Caki2 (cell line): ENCODE results near the gene LDLRAD3. TPM values are rescaled to one million over a fixed set of nuclear protein-coding genes. Genes with fewer than 3 reads are reported as not detected.

Source experiments
- DNase-seq: peaks from one replicate; pipeline ENCODE4 v3.0.0-alpha.2; 2015; ENCODE audit warnings: low read depth
- in situ Hi-C: cut with HindIII; loops from 2 replicates; pipeline ENCODE4 v1.10.0; 2016; ENCODE audit warnings: low sequenced_read_pairs, low pct_unique_long_range_greater_than_20kb, mixed read lengths
- total RNA-seq: library from RNA; depleted of rRNA; stranded (reverse); fragments of >200 nt; shearing (Covaris generic); gene quantifications from 2 replicates; pipeline ENCODE4 v1.2.3, GENCODE V29; 2014; ENCODE audit warnings: low replicate concordance

Gene LDLRAD3
- total RNA-seq, 1 experiment from 2014 or later = 1.9 TPM

- no peak for DNase-seq
- in situ Hi-C loops = no loop called here
Observed at GRCh38 chr11:35974882-35975589, 31.2 kb downstream of the LDLRAD3 start.

GRCh38 chr11:35976434-35976833, 32.6 kb downstream of the LDLRAD3 start:
- no peak for DNase-seq
- in situ Hi-C loops = no loop called here

- in situ Hi-C loops = no loop called here
Observed at GRCh38 chr11:35978183-35978582, 34.3 kb downstream of the LDLRAD3 start.

GRCh38 chr11:35978891-35979290, 35.0 kb downstream of the LDLRAD3 start:
- in situ Hi-C loops = no loop called here
- no peak for DNase-seq

More at GRCh38 chr11:35978183-35978582, 34.3 kb downstream of the LDLRAD3 start:
- DNase-seq = no peak

GRCh38 chr11:35980686-35981390, 37.0 kb downstream of the LDLRAD3 start:
- in situ Hi-C loops = no loop called here
- DNase-seq = no peak

- no peak for DNase-seq
- in situ Hi-C loops = no loop called here
Observed at GRCh38 chr11:35981581-35981980, 37.7 kb downstream of the LDLRAD3 start.

- no peak for DNase-seq
- in situ Hi-C loops = no loop called here
Observed at GRCh38 chr11:35982061-35982460, 38.2 kb downstream of the LDLRAD3 start.

- in situ Hi-C loops = no loop called here
- no peak for DNase-seq
Observed at GRCh38 chr11:35983981-35984380, 40.1 kb downstream of the LDLRAD3 start.

GRCh38 chr11:35986947-35987346, 43.1 kb downstream of the LDLRAD3 start:
- in situ Hi-C loops = no loop called here
- no peak for DNase-seq

- no peak for DNase-seq
- in situ Hi-C loops = no loop called here
Observed at GRCh38 chr11:35990170-35990569, 46.3 kb downstream of the LDLRAD3 start.

- in situ Hi-C loops = no loop called here
- no peak for DNase-seq
Observed at GRCh38 chr11:35990816-35991215, 47.0 kb downstream of the LDLRAD3 start.

- in situ Hi-C loops = no loop called here
Observed at GRCh38 chr11:35992548-35992947, 48.7 kb downstream of the LDLRAD3 start.

GRCh38 chr11:35994421-35994820, 50.6 kb downstream of the LDLRAD3 start:
- in situ Hi-C loops = no loop called here
- DNase-seq = no peak

More at GRCh38 chr11:35992548-35992947, 48.7 kb downstream of the LDLRAD3 start:
- no peak for DNase-seq

- DNase-seq = no peak
- in situ Hi-C loops = no loop called here
Observed at GRCh38 chr11:35995681-35996271, 51.9 kb downstream of the LDLRAD3 start.

- in situ Hi-C loops = no loop called here
- DNase-seq = no peak
Observed at GRCh38 chr11:35997902-35998520, 54.1 kb downstream of the LDLRAD3 start.

- in situ Hi-C loops = no loop called here
- no peak for DNase-seq
Observed at GRCh38 chr11:35998634-35999033, 54.8 kb downstream of the LDLRAD3 start.

GRCh38 chr11:36000616-36001190, 56.8 kb downstream of the LDLRAD3 start:
- in situ Hi-C loops = no loop called here
- no peak for DNase-seq

- in situ Hi-C loops = no loop called here
Observed at GRCh38 chr11:36002196-36002595, 58.3 kb downstream of the LDLRAD3 start.

GRCh38 chr11:36002796-36003195, 58.9 kb downstream of the LDLRAD3 start:
- in situ Hi-C loops = no loop called here

More at GRCh38 chr11:36002196-36002595, 58.3 kb downstream of the LDLRAD3 start:
- DNase-seq = no peak

More at GRCh38 chr11:36002796-36003195, 58.9 kb downstream of the LDLRAD3 start:
- no peak for DNase-seq
